ENCODE results near the gene NEUROD4. TPM values are rescaled to one million over a fixed set of nuclear protein-coding genes. Genes with fewer than 3 reads are reported as not detected.

Gene NEUROD4
- total and polyA plus RNA-seq, 10 of the 15 experiments (the other 5 are each of a cell fraction or from before 2014, with no cell fraction given): 0.06 TPM; not detected in 9

GRCh38 chr12:54974279-54974678, 45.5 kb upstream of the NEUROD4 start:
- no peak overlapping the region for H3K9ac ChIP-seq (ENCODE audit: control insufficient read depth, insufficient read depth, low read length)
- H3K4me1 ChIP-seq (ENCODE audit: control insufficient read depth, insufficient read depth, low read length): no peaks in the 10 kb centered on the region
- no peak for FAIRE-seq
- no peak for TF ChIP-seq RB1 (IDR thresholded peaks at IDR 0.05; ENCODE audit: borderline replicate concordance)
- TF ChIP-seq IRF4 (IDR thresholded peaks at IDR 0.05; ENCODE audit: low read depth, low read length): no peak
- TF ChIP-seq NR2C2 (IDR thresholded peaks at IDR 0.05; ENCODE audit: borderline replicate concordance, control insufficient read depth, insufficient read length, low read depth): no peak
- TF ChIP-seq CEBPB (IDR thresholded peaks at IDR 0.05; ENCODE audit: borderline replicate concordance in 1 of 2, low read depth in 2 of 2, low read length in 2 of 2): no peak
- TF ChIP-seq RAD21 (IDR thresholded peaks at IDR 0.05; ENCODE audit: insufficient read depth, low read depth, low read length): no peak
- no peak for TF ChIP-seq CUX1 (IDR thresholded peaks at IDR 0.05; ENCODE audit: insufficient replicate concordance, low read depth, low read length)
- TF ChIP-seq NR2C1 (IDR thresholded peaks at IDR 0.05): no peak
- no peak for TF ChIP-seq FOXK2 (IDR thresholded peaks at IDR 0.05)
- TF ChIP-seq RELB (IDR thresholded peaks at IDR 0.05; ENCODE audit: low read depth): no peak
- no peak for TF ChIP-seq ASH2L (IDR thresholded peaks at IDR 0.05; ENCODE audit: borderline replicate concordance, low read depth)
- TF ChIP-seq ZBTB11 (CRISPR knock-in tag; IDR thresholded peaks at IDR 0.05): no peak
- no peak for TF ChIP-seq PKNOX1 (IDR thresholded peaks at IDR 0.05)

More at GRCh38 chr12:54974279-54974678, 45.5 kb upstream of the NEUROD4 start:
- BruUV-seq (replicated peaks): no TSS peak
- 93% methylated on average over 12 of the region's 12 CpGs for WGBS (ENCODE audit: insufficient coverage, insufficient replicate concordance, low lambda C conversion rate, missing lambda C conversion rate)
- no peak for DNase-seq (ENCODE audit: low read depth, low spot score)
- SMC1A ChIA-PET (ENCODE audit: uncharacterized antibody, unreplicated experiment): interaction anchor here (1.0 to 13.8 kb wide), 6 partner anchors 8 to 98 kb away, joined by 3 to 90 read pairs (median 6); no protein-coding TSS in a partner anchor
- Histone ChIP-seq H3K4me2 (ENCODE audit: control insufficient read depth, insufficient read depth) (no peak overlapping the region), H3K27ac (ENCODE audit: control insufficient read depth, insufficient read depth) (no peak overlapping the region), H4K20me1 (ENCODE audit: control insufficient read depth, insufficient read depth) (no peaks in the 10 kb centered on the region), H2AFZ (ENCODE audit: control insufficient read depth, low read depth, low read length) (no peak overlapping the region), H3K27me3 (replicated peaks in 1 of 2; ENCODE audit: control insufficient read depth in 2 of 2, insufficient read depth in 2 of 2, low read length in 1 of 2) (no peaks in the 10 kb centered on the region), H3K9me3 (replicated peaks; ENCODE audit: control insufficient read depth, insufficient read depth, low read length) (no peaks in the 10 kb centered on the region), H3K4me3 (no peak overlapping the region), H3K79me2 (ENCODE audit: control insufficient read depth, insufficient read depth, low read length) (no peaks in the 10 kb centered on the region; the same call in 1 of the 2 replicates), H3K36me3 (ENCODE audit: control insufficient read depth in 2 of 2, insufficient read depth in 2 of 2, low read length in 1 of 2) (peaks cover 0 to 5% of the 10 kb centered on the region in 2 experiments; a peak in 1 of 4 replicates)
- RAD21 ChIA-PET (ENCODE audit: unreplicated experiment): interaction anchor here (0.9 kb wide), 1 partner anchor 15 kb away, joined by 3 read pairs; no protein-coding TSS in a partner anchor
- in situ Hi-C loops (cut with MboI) (no loop called here), intact Hi-C loops (cut with micrococcal nuclease; ENCODE audit: unreplicated experiment) (no loop called here)
- ATAC-seq: no peak
- POLR2A ChIA-PET: interaction anchor here (1.4 kb wide), 1 partner anchor 14 kb away, joined by 3 read pairs; no protein-coding TSS in a partner anchor
- CTCF ChIA-PET: interaction anchor here (0.6 to 6.6 kb wide), 10 partner anchors 10 to 755 kb away, joined by 3 to 30 read pairs (median 4); partner anchors contain the start of gene TESPA1

Data from GM12878 (cell line).